HG02678 (cell line): ENCODE measurements around the gene SORBS2.
"Not testable (repeated sequence)": the region's sequence is repeated elsewhere in the genome, so short reads cannot be mapped to it uniquely, and the experiment has no call there.

ENCODE experiments used
- ATAC-seq: cut with Tn5 transposase; IDR thresholded peaks from one replicate; pipeline ENCODE4 v1.9.1; 2021; ENCODE audit warnings: mild to moderate bottlenecking, moderate library complexity; ENCODE audit not compliant: unreplicated experiment

SORBS2 gene

GRCh38 chr4:185811509-185812364 lies at the start of gene SORBS2:
TSS of gene SORBS2 (minus strand) at chr4:185812194. CDS start at chr4:185690571, 121,623 bp downstream.
- peak; percentile 92 for ATAC-seq

- no peak for ATAC-seq
These were observed 47.1 kb upstream of the SORBS2 start for GRCh38 chr4:185859111-185859510.

GRCh38 chr4:185857561-185857960 lies 45.6 kb upstream of the SORBS2 start:
- ATAC-seq = not testable (repeated sequence)

GRCh38 chr4:185853841-185854240 lies 41.8 kb upstream of the SORBS2 start:
- no peak for ATAC-seq

GRCh38 chr4:185852961-185853360 lies 41.0 kb upstream of the SORBS2 start:
- ATAC-seq = no peak

- ATAC-seq = no peak
These were observed 37.9 kb upstream of the SORBS2 start for GRCh38 chr4:185849664-185850550.

GRCh38 chr4:185847352-185848097 lies 35.5 kb upstream of the SORBS2 start:
- no peak for ATAC-seq

GRCh38 chr4:185846505-185847150 lies 34.6 kb upstream of the SORBS2 start:
- no peak for ATAC-seq

- ATAC-seq = no peak
These were observed 34.0 kb upstream of the SORBS2 start for GRCh38 chr4:185845966-185846365.

GRCh38 chr4:185841451-185841850 lies 29.5 kb upstream of the SORBS2 start:
- ATAC-seq = no peak

GRCh38 chr4:185840953-185841352 lies 29.0 kb upstream of the SORBS2 start:
- no peak for ATAC-seq

GRCh38 chr4:185840201-185840600 lies 28.2 kb upstream of the SORBS2 start:
- ATAC-seq = no peak

- ATAC-seq = no peak
These were observed 27.8 kb upstream of the SORBS2 start for GRCh38 chr4:185839770-185840169.

- ATAC-seq = no peak
These were observed 27.3 kb upstream of the SORBS2 start for GRCh38 chr4:185839194-185839712.

GRCh38 chr4:185838514-185839193 lies 26.7 kb upstream of the SORBS2 start:
- ATAC-seq = no peak

- ATAC-seq = no peak
These were observed 26.1 kb upstream of the SORBS2 start for GRCh38 chr4:185838104-185838452.

GRCh38 chr4:185837415-185838103 lies 25.6 kb upstream of the SORBS2 start:
- ATAC-seq = no peak

GRCh38 chr4:185836241-185837084 lies 24.5 kb upstream of the SORBS2 start:
- no peak for ATAC-seq
